ENCODE results near the gene FHOD3. TPM values are rescaled to one million over a fixed set of nuclear protein-coding genes. Genes with fewer than 3 reads are reported as not detected.

The FHOD3 gene
- total and polyA plus RNA-seq, 9 of the 15 experiments (the other 6 are each of a cell fraction or from before 2014, with no cell fraction given): 0.11 TPM; not detected in 8

GRCh38 chr18:36792634-36793283 lies 495.2 kb downstream of the FHOD3 start (continued):
- TF ChIP-seq THAP12 (CRISPR knock-in tag; IDR thresholded peaks at IDR 0.05) (no peak), ATF4 (CRISPR knock-in tag; IDR thresholded peaks at IDR 0.05) (no peak), SIN3B (IDR thresholded peaks at IDR 0.05; ENCODE audit: low read depth) (no peak), ZNF184 (CRISPR knock-in tag; IDR thresholded peaks at IDR 0.05) (no peak), ZNF584 (CRISPR knock-in tag; IDR thresholded peaks at IDR 0.05; ENCODE audit: low read depth) (no peak), GABPB1 (CRISPR knock-in tag; IDR thresholded peaks at IDR 0.05) (no peak), XRCC4 (IDR thresholded peaks at IDR 0.05; ENCODE audit: extremely low read depth, insufficient read depth, insufficient read length) (no peak)

All from K562 (cell line).